GM19193 (cell line): Measurements from ENCODE around the gene ZMYND10.

Experiments
- POLR2A ChIP-seq: IDR thresholded peaks from 4 replicates; pipeline ENCODE4 v1.6.1; 2011; ENCODE audit not compliant: insufficient read depth, insufficient read length; ENCODE audit errors: extremely low read depth

ZMYND10 gene

GRCh38 chr3:50298836-50299637 is 46.5 kb downstream of the ZMYND10 start, which contains the start of the genes HYAL3 and NAA80:
HYAL3 (minus strand) TSS chr3:50299405; CDS start chr3:50295602, 3,803 bp downstream.
NAA80 (minus strand) TSS chr3:50299405; CDS start chr3:50297463, 1,942 bp downstream.
- TF ChIP-seq POLR2A = peak; percentile 92

GRCh38 chr3:50297896-50298725 is 47.4 kb downstream of the ZMYND10 start:
- TF ChIP-seq POLR2A = no peak

GRCh38 chr3:50297384-50297775 is 48.2 kb downstream of the ZMYND10 start:
- no peak for TF ChIP-seq POLR2A

- TF ChIP-seq POLR2A = no peak
Observed at GRCh38 chr3:50296721-50297383, 48.7 kb downstream of the ZMYND10 start.

GRCh38 chr3:50295553-50296431 is 49.7 kb downstream of the ZMYND10 start:
- TF ChIP-seq POLR2A = no peak

- TF ChIP-seq POLR2A = no peak
Observed at GRCh38 chr3:50294492-50295403, 50.8 kb downstream of the ZMYND10 start.

- no peak for TF ChIP-seq POLR2A
Observed at GRCh38 chr3:50294089-50294488, 51.4 kb downstream of the ZMYND10 start.

GRCh38 chr3:50293079-50293801 is 52.3 kb downstream of the ZMYND10 start:
- TF ChIP-seq POLR2A = no peak

GRCh38 chr3:50292159-50293078 is 53.1 kb downstream of the ZMYND10 start, which contains the start of gene IFRD2:
IFRD2 (minus strand) TSS chr3:50292429; CDS start chr3:50292274, 155 bp downstream.
- TF ChIP-seq POLR2A = peak; percentile 75
